Mesodermal cell (in vitro differentiated cells): Measurements from ENCODE around the gene FBRSL1.

Source experiments
- H3K27ac ChIP-seq: 2 replicates; pipeline ENCODE4 v1.7.0; 2013; ENCODE audit warnings: mild to moderate bottlenecking, low read depth, low read length, moderate library complexity; ENCODE audit not compliant: severe bottlenecking
- H3K36me3 ChIP-seq: 2 replicates; pipeline ENCODE4 v1.7.1; 2013; ENCODE audit warnings: mild to moderate bottlenecking, low read length, moderate library complexity; ENCODE audit not compliant: control insufficient read depth, insufficient read depth
- H3K4me1 ChIP-seq: one replicate; pipeline ENCODE4 v1.7.1; 2013; ENCODE audit warnings: mild to moderate bottlenecking, low read length; ENCODE audit not compliant: insufficient read depth, control insufficient read depth, poor library complexity, severe bottlenecking
- H3K4me3 ChIP-seq: 2 replicates; pipeline ENCODE4 v1.7.0; 2013; ENCODE audit warnings: low read length, control low read depth, mild to moderate bottlenecking; ENCODE audit not compliant: insufficient read depth, poor library complexity, severe bottlenecking; ENCODE audit errors: extremely low read depth
- H3K9me3 ChIP-seq: 2 replicates; pipeline ENCODE4 v1.7.1; 2013; ENCODE audit warnings: mild to moderate bottlenecking, low read length, moderate library complexity; ENCODE audit not compliant: control insufficient read depth
- WGBS, 2 experiments: methylation state at CpG; one replicate each; pipeline ENCODE4 v1.1.5; 2013; ENCODE audit warnings: missing lambda C conversion rate in 2 of 2; ENCODE audit not compliant: insufficient coverage in 2 of 2; 5-methylcytosine and 5-hydroxymethylcytosine counted together

Gene FBRSL1

DNA sequence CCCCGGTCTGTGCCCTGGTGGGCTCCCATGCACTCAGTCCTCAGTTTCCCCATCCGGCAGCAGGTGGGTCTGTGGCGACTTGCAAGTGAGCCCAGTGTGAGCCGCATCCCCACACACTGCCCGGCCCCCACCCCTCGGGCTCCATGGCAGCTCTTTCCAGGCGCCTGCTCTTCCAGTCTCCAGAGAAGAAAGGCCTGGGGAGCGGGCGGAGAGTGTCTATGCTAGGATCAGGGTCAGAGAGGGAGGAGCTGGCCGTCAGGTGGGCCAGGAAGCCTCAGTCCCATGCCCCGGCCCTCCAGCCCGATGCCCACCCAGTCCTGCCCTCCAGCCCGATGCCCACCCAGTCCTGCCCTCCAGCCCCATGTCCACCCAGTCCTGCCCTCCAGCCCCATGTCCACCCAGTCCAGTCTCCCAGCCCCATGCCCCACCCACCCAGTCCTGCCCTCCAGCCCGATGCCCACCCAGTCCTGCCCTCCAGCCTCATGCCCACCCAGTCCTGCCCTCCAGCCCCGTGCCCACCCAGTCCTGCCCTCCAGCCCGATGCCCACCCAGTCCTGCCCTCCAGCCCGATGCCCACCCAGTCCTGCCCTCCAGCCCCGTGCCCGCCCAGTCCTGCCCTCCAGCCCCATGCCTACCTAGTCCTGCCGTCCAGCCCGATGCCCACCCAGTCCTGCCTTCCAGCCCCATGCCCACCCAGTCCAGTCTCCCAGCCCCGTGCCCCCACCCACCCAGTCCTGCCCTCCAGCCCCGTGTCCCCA lies 49.2 kb downstream of the FBRSL1 start:
- no peak overlapping the region for H3K4me3 ChIP-seq
- no peaks in the 10 kb centered on the region for H3K36me3 ChIP-seq
- no peak overlapping the region for H3K27ac ChIP-seq
- no peaks in the 10 kb centered on the region for H3K4me1 ChIP-seq
- H3K9me3 ChIP-seq = peaks cover 24% of the 10 kb centered on the region
- WGBS, 2 experiments = 86 to 91% methylated on average over 10 to 14 of the region's 23 CpGs

- H3K4me1 ChIP-seq = no peaks in the 10 kb centered on the region
- 80 to 83% methylated on average over 8 to 9 of the region's 9 CpGs for WGBS, 2 experiments
Measured at GRCh38 chr12:132540436-132540835, 50.5 kb downstream of the FBRSL1 start.

GRCh38 chr12:132541200-132541599 lies 51.2 kb downstream of the FBRSL1 start:
- Histone ChIP-seq H3K9me3 (peaks cover 6% of the 10 kb centered on the region), H3K4me3 (no peak overlapping the region), H3K4me1 (no peaks in the 10 kb centered on the region), H3K36me3 (no peaks in the 10 kb centered on the region), H3K27ac (no peak overlapping the region)
- WGBS, 2 experiments = 90 to 96% methylated on average over 3 to 8 of the region's 9 CpGs

More at GRCh38 chr12:132540436-132540835, 50.5 kb downstream of the FBRSL1 start:
- Histone ChIP-seq H3K4me3 (no peak overlapping the region), H3K9me3 (peaks cover 12% of the 10 kb centered on the region), H3K27ac (no peak overlapping the region), H3K36me3 (no peaks in the 10 kb centered on the region)

GRCh38 chr12:132541996-132542395 lies 52.0 kb downstream of the FBRSL1 start:
- H3K4me3 ChIP-seq = no peak overlapping the region
- H3K4me1 ChIP-seq = no peaks in the 10 kb centered on the region
- no peaks in the 10 kb centered on the region for H3K36me3 ChIP-seq
- no peaks in the 10 kb centered on the region for H3K9me3 ChIP-seq
- 90 to 91% methylated on average over 16 to 19 of the region's 20 CpGs for WGBS, 2 experiments
- no peak overlapping the region for H3K27ac ChIP-seq

DNA sequence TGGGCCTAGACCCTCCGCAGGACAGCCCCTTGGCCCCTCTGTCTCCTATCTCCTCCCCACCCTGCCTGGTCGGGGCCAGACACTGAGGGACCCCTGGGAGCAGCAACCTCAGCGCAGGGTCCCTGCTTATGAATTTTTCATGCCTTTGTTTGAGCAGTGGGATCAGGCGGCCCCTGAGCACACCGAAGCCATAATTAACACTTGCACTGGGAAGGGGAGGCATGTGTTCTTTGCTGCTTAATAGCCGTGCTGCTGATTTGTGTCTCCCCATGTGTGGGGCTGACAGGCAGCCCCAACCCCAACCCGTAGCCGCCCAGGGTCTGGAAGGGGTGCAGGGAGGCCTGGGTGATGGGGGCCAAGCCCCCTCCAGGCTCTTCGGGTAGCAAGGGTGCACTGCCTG lies 52.7 kb downstream of the FBRSL1 start:
- H3K27ac ChIP-seq = peak overlapping the region; percentile 23
- H3K4me3 ChIP-seq = no peak overlapping the region
- H3K9me3 ChIP-seq = no peaks in the 10 kb centered on the region
- WGBS, 2 experiments = 74 to 91% methylated on average over 5 to 9 of the region's 9 CpGs
- H3K4me1 ChIP-seq = no peaks in the 10 kb centered on the region
- no peaks in the 10 kb centered on the region for H3K36me3 ChIP-seq

GRCh38 chr12:132543298-132544079 lies 53.5 kb downstream of the FBRSL1 start:
- WGBS, 2 experiments = 86 to 93% methylated on average over 21 to 23 of the region's 27 CpGs
- Histone ChIP-seq H3K36me3 (no peaks in the 10 kb centered on the region), H3K9me3 (no peaks in the 10 kb centered on the region), H3K27ac (no peak overlapping the region), H3K4me1 (no peaks in the 10 kb centered on the region), H3K4me3 (no peak overlapping the region)

DNA sequence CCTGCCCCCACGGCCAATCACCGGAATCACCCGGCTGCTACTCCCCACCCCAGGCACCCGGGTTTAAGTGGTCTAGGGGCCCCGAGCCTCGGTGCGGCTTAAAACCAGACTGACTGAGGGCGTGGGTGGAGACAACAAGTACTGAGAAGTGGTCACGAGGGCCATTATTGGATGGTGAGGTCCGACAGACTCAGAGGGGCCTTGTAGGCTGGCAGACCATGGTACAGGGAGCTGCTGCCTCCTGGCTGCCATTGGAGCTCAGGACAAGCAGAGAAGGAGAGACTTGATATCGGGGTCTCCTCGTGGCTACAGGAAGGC lies 54.1 kb downstream of the FBRSL1 start:
- no peak overlapping the region for H3K4me3 ChIP-seq
- 83 to 86% methylated on average over 12 of the region's 12 CpGs for WGBS, 2 experiments
- no peaks in the 10 kb centered on the region for H3K9me3 ChIP-seq
- no peaks in the 10 kb centered on the region for H3K4me1 ChIP-seq
- no peak overlapping the region for H3K27ac ChIP-seq
- no peaks in the 10 kb centered on the region for H3K36me3 ChIP-seq

DNA sequence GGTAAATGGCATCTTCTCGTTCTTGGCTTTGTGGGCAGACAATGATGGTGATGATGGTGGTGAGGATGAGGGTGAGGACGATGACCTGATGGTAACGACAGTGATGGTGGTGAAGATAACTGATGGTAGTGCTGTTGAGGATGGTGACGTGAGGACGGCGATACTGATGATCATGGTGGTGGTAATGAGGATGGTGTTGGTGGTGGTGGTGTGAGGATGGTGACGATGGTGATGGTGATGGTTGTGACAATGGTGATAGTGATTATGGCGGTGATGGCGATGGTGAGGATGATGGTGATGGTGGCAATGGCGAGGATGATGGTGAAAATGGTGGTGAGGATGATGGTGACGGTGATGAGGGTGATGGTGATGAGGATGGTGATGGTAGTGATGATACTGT lies 54.5 kb downstream of the FBRSL1 start:
- Histone ChIP-seq H3K9me3 (no peaks in the 10 kb centered on the region), H3K27ac (no peak overlapping the region), H3K36me3 (no peaks in the 10 kb centered on the region), H3K4me3 (no peak overlapping the region), H3K4me1 (no peaks in the 10 kb centered on the region)
- WGBS, 2 experiments = 95 to 96% methylated on average over 10 to 11 of the region's 11 CpGs

GRCh38 chr12:132545164-132545953 lies 55.4 kb downstream of the FBRSL1 start:
- Histone ChIP-seq H3K36me3 (no peaks in the 10 kb centered on the region), H3K9me3 (no peaks in the 10 kb centered on the region), H3K27ac (no peak overlapping the region), H3K4me1 (peaks cover 5% of the 10 kb centered on the region), H3K4me3 (no peak overlapping the region)
- whole genome bisulfite sequencing, 2 experiments = 91% methylated on average over 26 of the region's 26 CpGs

DNA sequence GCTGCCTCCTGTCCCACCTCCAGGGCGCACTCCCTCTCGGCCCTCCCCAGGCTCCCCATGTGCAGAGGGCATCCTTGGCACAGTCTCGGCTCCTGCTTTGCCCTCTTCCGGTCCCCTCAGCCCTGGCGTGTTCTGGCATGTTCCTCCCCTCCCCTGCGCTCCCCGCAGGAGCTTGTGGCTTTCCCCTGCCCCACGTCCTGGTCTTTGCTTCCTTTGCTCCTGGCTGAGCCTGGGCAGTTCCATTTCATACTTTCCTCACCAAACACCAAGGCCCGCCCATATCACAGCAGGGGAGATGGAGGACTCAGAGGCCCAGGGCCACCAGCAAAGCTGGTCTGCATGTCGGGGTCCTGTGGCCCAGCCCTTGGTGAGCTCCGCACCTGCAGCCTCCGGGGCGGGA lies 56.0 kb downstream of the FBRSL1 start:
- WGBS, 2 experiments = 71 to 82% methylated on average over 9 to 13 of the region's 13 CpGs
- no peaks in the 10 kb centered on the region for H3K9me3 ChIP-seq
- no peaks in the 10 kb centered on the region for H3K36me3 ChIP-seq
- H3K4me1 ChIP-seq = peaks cover 9% of the 10 kb centered on the region
- H3K27ac ChIP-seq = no peak overlapping the region
- no peak overlapping the region for H3K4me3 ChIP-seq
